GM21367 (cell line): ENCODE data around the gene MRPL47.
A peak's percentile ranks its signal among the peaks of the same experiment; 100 is the strongest.

ENCODE experiments used
- ATAC-seq: cut with Tn5 transposase; IDR thresholded peaks from one replicate; pipeline ENCODE4 v1.9.1; 2021; ENCODE audit not compliant: unreplicated experiment

The MRPL47 gene

GRCh38 chr3:179591313-179591712 is 13.1 kb downstream of the MRPL47 start:
- no peak for ATAC-seq

- no peak for ATAC-seq
These were observed 13.8 kb downstream of the MRPL47 start for GRCh38 chr3:179590669-179591068.

DNA sequence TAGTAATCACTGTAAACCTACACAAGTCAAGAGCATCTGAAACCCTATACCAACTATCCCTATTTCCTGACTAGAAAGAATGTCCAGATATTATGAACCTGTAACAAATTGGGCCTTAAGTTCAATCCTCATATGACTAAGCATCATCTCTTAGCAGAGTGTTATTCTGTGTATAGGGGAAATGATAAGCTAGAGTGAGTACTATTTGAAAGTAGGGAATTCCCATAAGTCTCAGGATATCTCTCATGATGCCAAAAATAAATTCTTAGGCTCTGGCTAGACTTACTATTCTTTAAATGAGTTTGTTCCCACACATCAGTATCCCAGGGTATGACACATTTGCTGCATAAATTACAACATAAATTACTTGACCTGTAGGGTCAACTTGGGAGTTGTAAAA is 15.3 kb downstream of the MRPL47 start:
- no peak for ATAC-seq

- ATAC-seq: no peak
These were observed 23.4 kb downstream of the MRPL47 start for GRCh38 chr3:179580992-179581391.

GRCh38 chr3:179565496-179565895 is 38.9 kb downstream of the MRPL47 start:
- ATAC-seq: no peak

GRCh38 chr3:179563271-179563783 is 41.1 kb downstream of the MRPL47 start:
- ATAC-seq: peak; percentile 46

- ATAC-seq: peak; percentile 93
These were observed 41.7 kb downstream of the MRPL47 start, which contains the start of gene ACTL6A for GRCh38 chr3:179562591-179563270. ACTL6A (plus strand) TSS chr3:179562926; CDS start chr3:179563093, 167 bp downstream.

DNA sequence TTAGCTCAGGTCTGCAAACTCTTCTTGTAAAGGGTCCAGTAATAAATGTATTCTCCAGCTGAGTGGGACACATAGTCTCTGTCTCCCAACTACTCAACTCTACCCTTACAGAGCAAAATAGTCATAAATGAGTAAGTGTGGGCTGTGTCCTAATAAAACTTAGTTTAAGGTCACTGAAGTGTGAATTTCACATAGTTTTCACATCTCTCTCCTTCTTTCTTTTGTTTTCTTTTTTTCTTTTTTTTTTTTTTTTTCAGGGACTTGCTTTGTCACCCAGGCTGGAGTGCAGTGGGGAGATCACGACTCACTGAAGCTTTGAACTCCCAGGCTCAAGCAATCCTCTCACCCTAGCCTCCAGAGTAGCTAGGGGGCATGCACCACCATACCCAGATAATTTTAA is 43.6 kb downstream of the MRPL47 start:
- ATAC-seq: no peak

GRCh38 chr3:179558742-179559364 is 45.6 kb downstream of the MRPL47 start:
- ATAC-seq: no peak

DNA sequence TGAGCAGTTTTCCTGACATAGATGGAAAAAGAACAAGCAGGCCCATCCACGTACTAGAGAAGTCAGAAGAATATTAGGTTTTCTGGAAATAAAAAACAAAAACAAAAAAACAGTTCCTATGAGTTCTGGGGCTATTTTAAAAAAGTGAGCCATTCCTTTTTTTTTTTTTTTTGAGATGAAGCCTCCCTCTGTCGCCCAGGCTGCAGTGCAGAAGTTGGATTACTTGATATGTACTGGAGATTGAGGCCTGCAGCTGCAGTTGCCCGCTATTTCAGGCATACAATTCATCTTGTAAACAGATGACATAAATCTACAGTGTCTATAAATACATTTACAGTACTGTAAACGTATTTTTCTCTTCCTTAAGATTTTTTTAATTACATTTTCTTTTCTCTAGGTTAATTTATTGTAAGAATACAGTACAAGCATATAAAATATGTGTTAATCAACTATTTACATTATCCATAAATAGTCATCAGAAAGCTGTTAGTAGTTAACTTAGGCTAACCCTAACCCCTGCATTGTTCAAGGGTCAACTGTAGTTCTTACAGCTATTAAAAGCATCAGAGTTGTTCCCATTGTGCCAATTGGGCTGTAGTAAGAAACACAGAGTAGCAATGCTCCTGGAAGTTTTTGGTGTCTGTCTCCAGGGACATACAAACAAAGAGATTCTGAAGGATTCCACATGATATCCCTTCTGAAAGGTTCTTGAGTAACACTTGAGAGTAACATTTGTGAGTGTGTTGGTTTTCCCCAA is 52.9 kb downstream of the MRPL47 start:
- ATAC-seq: no peak

GRCh38 chr3:179546814-179547241 is 57.6 kb downstream of the MRPL47 start:
- no peak for ATAC-seq

DNA sequence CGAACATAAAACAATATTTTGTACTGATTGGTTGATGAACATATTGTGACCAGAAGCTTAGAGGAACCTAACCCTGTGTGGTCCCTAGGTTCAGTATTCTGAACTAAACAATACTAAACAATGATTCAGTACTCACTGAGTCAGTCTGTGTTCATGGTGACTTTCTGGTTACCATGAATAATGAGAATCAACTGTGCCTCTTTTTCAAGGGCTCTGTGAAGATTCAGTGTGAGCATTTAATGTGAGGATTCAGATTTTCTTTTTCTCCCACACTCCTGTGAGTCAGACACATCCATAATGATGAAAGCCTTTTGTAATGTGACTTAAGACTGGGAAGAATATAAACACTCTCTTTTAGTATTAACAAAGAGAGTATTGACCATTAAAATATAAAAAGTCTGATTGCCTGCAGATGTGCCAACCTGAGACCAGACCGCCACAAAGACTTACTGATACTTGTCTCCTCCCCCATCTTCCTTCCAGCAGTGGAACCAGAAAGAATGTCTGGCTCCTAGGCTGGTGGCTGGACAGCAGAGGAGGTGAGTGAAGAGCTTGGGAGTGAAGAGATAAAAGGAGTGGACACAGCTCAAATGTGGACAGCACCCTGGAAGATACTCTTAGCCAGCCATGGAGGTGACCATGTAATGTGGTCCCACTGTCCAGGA is 59.3 kb downstream of the MRPL47 start:
- ATAC-seq: no peak

- no peak for ATAC-seq
These were observed 62.1 kb downstream of the MRPL47 start for GRCh38 chr3:179542375-179542774.

DNA sequence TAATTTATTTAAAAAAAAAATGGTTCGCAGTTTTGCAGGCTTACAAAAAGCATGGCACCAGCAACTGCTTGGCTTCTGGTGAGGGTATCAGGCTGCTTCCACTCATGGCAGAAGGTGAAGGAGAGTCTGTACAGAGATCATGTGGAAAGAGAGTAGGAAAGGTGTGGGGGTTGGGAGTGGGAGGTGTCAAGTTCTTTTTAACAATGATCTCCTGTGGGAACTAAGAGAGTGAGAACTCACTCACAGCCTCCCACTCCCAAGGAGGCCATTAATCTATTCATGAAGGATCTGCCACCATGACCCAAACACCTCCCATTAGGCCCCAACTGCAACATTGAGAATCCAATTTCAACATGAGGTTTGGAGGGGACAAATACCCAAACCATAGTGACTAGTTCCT is 62.8 kb downstream of the MRPL47 start:
- no peak for ATAC-seq

DNA sequence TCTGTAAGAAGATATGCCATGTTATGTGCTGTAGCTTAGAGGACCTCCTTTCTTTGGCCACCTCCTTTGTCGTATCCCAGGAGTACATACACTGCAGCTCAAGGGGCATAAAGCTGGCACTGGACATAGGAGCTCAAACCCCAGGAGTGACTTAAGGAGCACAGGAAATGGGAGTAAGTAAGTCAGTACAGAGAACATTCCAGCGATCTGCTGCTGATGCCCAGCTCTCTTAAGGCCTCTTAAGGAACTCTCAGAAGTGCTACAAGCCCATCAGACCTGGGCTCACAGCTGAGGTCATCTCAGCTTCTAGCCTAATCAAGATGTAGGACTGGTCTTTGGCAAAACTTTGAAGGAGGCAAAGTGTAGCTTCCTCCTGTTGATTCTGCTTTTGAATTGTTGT is 63.3 kb downstream of the MRPL47 start:
- no peak for ATAC-seq
